ENCODE data around the gene TCEAL5.
"Not testable (repeated sequence)": the region's sequence is repeated elsewhere in the genome, so short reads cannot be mapped to it uniquely, and the experiment has no call there.

TCEAL5 gene

GRCh38 chrX:103233263-103233662 is 43.3 kb downstream of the TCEAL5 start:
- DNase-seq = no peak

GRCh38 chrX:103225918-103226317 is 50.6 kb downstream of the TCEAL5 start:
- not testable (repeated sequence) for DNase-seq
